ENCODE data around the gene CACNA2D3.

Gene CACNA2D3

GRCh38 chr3:54294214-54294613 is 171.9 kb downstream of the CACNA2D3 start:
- DNase-seq, result no peak

DNA sequence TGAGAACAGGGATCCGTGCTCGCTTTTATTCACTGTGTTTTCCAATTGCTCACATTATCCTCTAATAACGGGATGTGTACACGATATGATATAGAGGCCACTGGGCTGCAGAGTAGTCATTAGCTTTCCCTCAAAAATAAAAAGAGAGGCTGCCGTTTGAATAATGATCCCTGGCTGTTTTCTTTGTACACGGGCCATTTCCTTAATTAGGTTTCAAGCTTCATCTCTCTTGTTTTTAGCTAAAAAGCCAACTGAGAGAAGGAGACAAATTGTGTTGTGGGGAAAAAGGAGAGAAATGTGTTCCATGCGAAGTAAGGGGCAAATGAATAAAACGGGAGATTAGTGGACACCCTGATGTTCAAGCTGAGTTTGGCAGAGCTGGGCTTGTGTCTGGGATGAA is 174.2 kb downstream of the CACNA2D3 start:
- no peak for DNase-seq

GRCh38 chr3:54299169-54299935 is 177.0 kb downstream of the CACNA2D3 start:
- DNase-seq, result no peak

- no peak for DNase-seq
Measured at GRCh38 chr3:54303517-54304375, 181.4 kb downstream of the CACNA2D3 start.

DNA sequence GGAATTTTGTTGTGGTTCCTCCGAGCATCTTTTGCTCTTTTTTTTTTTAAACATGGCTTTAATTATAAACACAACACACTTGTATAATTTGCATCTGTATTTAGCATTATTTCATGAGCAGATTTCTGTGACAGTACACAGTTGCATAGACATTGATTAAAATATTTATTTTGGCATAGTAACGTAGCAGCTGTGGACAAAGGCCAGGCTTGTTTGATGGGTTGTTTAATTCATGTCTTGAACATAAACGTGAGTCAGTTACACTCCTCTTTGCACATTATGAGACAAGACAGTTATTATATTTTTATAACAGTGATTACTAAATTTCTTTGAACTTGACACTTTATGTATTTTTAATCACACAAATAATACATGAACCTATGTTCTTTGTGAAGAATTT is 182.5 kb downstream of the CACNA2D3 start:
- DNase-seq, result no peak

- no peak for DNase-seq
Measured at GRCh38 chr3:54305409-54306099, 183.2 kb downstream of the CACNA2D3 start.

DNA sequence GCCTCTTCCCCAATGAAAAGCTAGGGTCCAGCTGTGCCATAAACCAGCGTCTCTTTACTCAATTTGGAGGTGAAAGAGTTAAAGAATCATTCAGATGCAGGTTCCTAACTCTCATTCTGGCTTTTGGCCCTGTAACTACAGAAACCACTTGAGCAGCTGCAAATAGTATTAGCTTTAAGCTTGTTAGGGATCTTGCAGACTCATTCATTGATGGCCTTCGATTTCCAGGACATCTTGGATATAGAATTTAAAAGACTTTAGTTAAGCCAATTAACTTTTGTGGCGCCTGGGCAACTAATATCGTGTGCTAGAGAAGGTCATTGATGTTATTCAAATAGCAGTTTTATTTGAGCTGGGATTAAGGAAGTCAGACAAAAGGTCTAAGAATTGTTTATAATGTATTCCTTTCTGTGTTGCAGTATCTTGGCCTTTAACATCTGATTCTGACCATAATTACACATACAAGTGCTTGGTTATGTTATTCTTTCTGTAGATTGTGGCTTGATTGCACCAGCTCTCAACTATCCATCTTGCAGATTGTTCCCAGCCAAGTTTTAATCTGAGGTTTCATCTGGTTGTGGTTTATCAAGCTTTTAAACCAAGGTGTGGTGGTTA is 185.3 kb downstream of the CACNA2D3 start:
- DNase-seq, result no peak

GRCh38 chr3:54309601-54310000 is 187.2 kb downstream of the CACNA2D3 start:
- DNase-seq, result no peak

- DNase-seq, result no peak
Measured at GRCh38 chr3:54311211-54311747, 188.9 kb downstream of the CACNA2D3 start.

- no peak for DNase-seq
Measured at GRCh38 chr3:54312156-54312899, 190.0 kb downstream of the CACNA2D3 start.

DNA sequence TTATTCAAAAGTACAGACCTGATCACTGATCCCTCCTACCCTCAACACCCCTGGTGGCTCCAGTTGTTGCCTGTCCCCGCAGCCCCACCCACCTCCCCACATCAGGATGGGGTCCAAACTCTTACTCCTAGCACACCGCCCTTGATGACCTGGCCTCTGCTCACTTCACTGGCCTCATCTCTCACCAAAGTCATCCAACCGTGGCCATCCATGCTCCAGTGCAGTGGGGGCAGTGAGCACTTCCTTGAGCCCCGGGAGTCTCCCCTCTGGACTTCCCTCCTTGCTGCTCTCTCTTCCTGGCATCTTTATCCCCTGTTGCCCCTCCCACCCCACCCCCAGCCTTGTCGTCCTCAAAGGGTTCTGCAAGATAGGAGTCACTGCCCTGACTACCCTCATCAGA is 191.1 kb downstream of the CACNA2D3 start:
- no peak for DNase-seq

GRCh38 chr3:54321520-54321919 is 199.2 kb downstream of the CACNA2D3 start:
- DNase-seq, result no peak

DNA sequence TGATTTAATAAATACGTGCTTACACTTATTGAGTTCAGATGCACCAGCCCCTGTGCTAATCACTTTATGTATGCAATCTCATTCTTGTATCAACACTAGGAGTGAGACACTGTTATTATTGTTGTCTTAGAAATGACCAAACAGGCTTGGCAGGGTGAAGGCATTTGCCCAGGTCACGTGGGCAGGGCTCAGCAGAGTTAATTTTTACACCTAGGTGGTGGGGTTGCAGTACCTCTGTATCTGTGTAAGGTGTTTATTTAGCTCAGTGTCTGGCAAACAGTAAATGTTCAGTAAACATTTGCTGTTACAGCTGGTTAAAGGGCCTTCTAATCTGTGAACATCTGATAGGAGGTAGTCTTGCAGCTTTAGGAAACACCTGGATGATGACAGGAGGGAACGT is 200.0 kb downstream of the CACNA2D3 start:
- no peak for DNase-seq

DNA sequence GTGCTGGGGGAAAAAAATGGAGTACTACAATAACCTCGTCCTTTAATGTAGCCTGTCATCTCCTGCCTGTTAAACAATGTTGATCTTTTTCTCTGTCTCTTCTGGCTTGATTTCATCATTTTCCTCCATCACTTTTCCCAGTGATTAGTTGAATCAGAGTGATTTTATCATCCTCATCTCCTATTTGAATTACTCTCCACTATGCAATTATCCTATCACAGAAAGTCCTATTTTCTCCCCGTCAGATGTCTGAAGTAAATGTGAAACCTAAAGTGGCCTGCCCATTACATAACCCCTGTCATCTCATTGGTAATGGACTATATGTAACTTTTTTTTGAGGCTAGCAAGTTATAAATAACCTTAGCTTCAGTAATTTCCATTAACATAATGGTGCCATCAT is 201.8 kb downstream of the CACNA2D3 start:
- DNase-seq, result no peak

DNA sequence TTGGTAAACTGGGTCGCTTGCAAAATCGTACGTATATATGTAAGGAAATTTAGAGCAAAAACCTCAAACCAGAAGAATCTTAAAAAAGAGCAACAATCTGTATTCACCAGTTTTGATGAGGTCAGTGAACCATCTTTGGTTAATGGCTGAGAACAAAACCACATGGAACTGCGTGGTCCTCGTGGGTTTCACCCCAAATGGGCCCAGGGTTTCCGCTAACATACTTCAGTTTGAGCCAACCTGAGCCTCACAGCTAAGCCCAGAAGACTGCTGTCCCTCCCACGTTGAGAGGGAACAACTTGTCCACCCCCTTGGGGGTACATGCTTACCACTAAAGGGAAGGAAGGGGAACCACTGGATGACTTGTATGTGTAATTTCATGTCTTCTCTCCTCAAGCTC is 204.6 kb downstream of the CACNA2D3 start:
- DNase-seq, result no peak

GRCh38 chr3:54331341-54331740 is 209.0 kb downstream of the CACNA2D3 start:
- DNase-seq, result no peak

GRCh38 chr3:54337846-54338245 is 215.5 kb downstream of the CACNA2D3 start:
- DNase-seq, result no peak

DNA sequence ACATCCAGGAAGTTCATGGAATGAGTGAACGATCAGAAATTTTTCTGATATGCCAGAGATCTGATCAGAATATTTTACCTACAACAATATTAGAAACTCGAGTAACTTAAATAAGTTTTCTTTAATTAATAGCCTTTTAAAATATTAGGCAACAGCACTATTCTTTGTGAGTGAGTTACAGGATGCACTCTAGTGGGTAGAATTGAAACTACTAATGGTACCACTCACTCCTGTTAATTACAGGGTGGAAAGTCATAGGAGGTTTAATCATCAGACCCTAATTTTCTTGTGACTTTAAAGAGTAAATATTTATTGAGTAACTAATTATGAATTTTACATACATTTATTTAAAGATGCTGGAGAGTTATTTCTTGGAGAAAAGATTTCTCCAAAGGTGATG is 217.3 kb downstream of the CACNA2D3 start:
- no peak for DNase-seq

GRCh38 chr3:54341811-54342210 is 219.5 kb downstream of the CACNA2D3 start:
- DNase-seq, result no peak

- DNase-seq, result no peak
Measured at GRCh38 chr3:54342676-54343075, 220.3 kb downstream of the CACNA2D3 start.

DNA sequence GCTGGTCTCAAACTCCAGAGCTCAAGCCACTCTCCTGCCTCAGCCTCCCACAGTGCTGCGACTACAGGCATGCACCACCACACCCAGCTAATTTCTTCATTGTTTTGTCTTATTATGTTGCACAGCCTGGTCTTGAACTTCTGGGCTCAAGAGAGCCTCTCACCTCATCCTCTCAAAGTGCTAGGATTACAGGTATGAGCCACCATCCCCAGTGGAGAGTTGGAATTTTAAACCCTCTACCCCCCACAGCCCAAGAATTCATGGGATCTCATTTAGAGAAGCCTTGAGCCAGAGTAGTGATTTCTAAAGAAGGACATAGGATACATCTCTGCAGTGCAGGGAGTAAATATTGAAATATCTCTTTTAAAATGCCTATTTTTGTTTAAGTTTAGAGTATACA is 221.1 kb downstream of the CACNA2D3 start:
- no peak for DNase-seq

- no peak for DNase-seq
Measured at GRCh38 chr3:54344601-54345231, 222.4 kb downstream of the CACNA2D3 start.

All from CD4-positive, alpha-beta T cell treated with Interleukin-17A for 4 hours (primary cell).